ENCODE measurements around the gene PRPF40A. TPM values are rescaled to one million over a fixed set of nuclear protein-coding genes. Genes with fewer than 3 reads are reported as not detected.

The PRPF40A gene
- total and polyA plus RNA-seq, 9 of the 15 experiments (the other 6 are each of a cell fraction or from before 2014, with no cell fraction given): 168 to 304 (median 264) TPM

DNA sequence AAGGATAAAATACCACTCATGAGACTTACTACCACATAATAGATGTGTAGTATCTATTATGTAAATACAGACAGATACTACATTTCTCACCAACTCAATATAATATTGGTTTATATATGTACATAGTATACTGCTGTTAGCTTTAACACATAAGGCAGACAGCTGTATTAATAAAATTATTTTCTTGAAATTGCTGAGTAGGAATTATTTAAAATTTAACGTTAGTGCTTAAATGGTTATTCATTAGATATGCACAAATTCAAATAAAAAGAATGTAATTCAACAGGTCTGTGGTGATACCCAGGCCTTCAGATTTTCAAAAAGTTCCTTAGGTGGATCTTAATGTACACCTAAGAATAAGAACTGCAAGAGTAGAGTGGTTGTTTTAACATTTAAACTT, 59.0 kb downstream of the PRPF40A start:
- Histone ChIP-seq H3K9ac (ENCODE audit: insufficient read depth in 1 of 2, low read depth in 2 of 2, low read length in 2 of 2) (no peak overlapping the region), H3K4me1 (replicated peaks in 1 of 2; ENCODE audit: control insufficient read depth in 2 of 2, insufficient read depth in 2 of 2, low read length in 2 of 2) (no peaks in the 10 kb centered on the region), H3K9me1 (ENCODE audit: control insufficient read depth, insufficient read depth, low read length) (no peaks in the 10 kb centered on the region), H3K4me3 (no peak overlapping the region), H3K4me2 (ENCODE audit: insufficient read depth, low read length) (no peak overlapping the region), H3K36me3 (ENCODE audit: control insufficient read depth, insufficient read depth, low read length) (peaks cover 94% of the 10 kb centered on the region), H3K27ac (ENCODE audit: extremely low read depth, low read depth, low read length) (no peak overlapping the region), H4K20me1 (replicated peaks; ENCODE audit: control insufficient read depth, insufficient read depth, low read length) (no peaks in the 10 kb centered on the region), H2AFZ (ENCODE audit: low read depth, low read length) (no peak overlapping the region), H3K27me3 (ENCODE audit: control insufficient read depth in 2 of 2, insufficient read depth in 2 of 2, low read length in 2 of 2) (no peaks in the 10 kb centered on the region), H3K79me2 (ENCODE audit: control insufficient read depth, insufficient read depth, low read length) (no peaks in the 10 kb centered on the region), H3K9me3 (replicated peaks; ENCODE audit: control insufficient read depth, insufficient read depth, low read depth, low read length) (no peaks in the 10 kb centered on the region)
- 93% methylated on average over 1 of the region's 1 CpG for WGBS (ENCODE audit: insufficient coverage, low coverage, missing lambda C conversion rate)
- no peak for FAIRE-seq
- intact Hi-C loops (cut with micrococcal nuclease): no loop called here
- in situ Hi-C loops (cut with MboI): no loop called here
- ChIA-PET POLR2A (interaction anchor here (1.1 to 1.6 kb wide), 2 partner anchors 11 to 119 kb away, joined by 3 to 4 read pairs; no protein-coding TSS in a partner anchor), CTCF (ENCODE audit: low intra/inter-chr PET ratio) (no interaction called here)
- ATAC-seq: no peak
- no peak for DNase-seq (ENCODE audit: extremely low read depth in 1 of 4, low spot score in 3 of 4)
- no TSS peak for BruUV-seq (replicated peaks)
- no peak for TF ChIP-seq RBM25 (IDR thresholded peaks at IDR 0.05; ENCODE audit: low read depth, low read length, severe bottlenecking)
- peak; percentile 91 for TF ChIP-seq ZNF316 (IDR thresholded peaks at IDR 0.05)
- TF ChIP-seq LCOR (CRISPR knock-in tag; IDR thresholded peaks at IDR 0.05): no peak
- no peak for TF ChIP-seq JUN (IDR thresholded peaks at IDR 0.05; ENCODE audit: borderline replicate concordance, low read depth, low read length)
- TF ChIP-seq JUN (CRISPR knock-in tag; IDR thresholded peaks at IDR 0.05; ENCODE audit: borderline replicate concordance): no peak
- no peak for TF ChIP-seq RFX7 (CRISPR knock-in tag; IDR thresholded peaks at IDR 0.05)
- TF ChIP-seq FUS (optimal IDR thresholded peaks at IDR 0.05; ENCODE audit: low read depth, low read length): no peak
- TF ChIP-seq MAFF (IDR thresholded peaks at IDR 0.05; ENCODE audit: low read length): peak; percentile 55; the same call in 1 of the 2 replicates
- TF ChIP-seq C11orf30 (IDR thresholded peaks at IDR 0.05; ENCODE audit: low read depth): peak; percentile 72
- peak; percentile 62; the same call in 1 of the 2 replicates for TF ChIP-seq MAFG (tag; conservative IDR thresholded peaks at IDR 0.05)
- TF ChIP-seq ZNF77 (CRISPR knock-in tag; IDR thresholded peaks at IDR 0.05): no peak
- no peak for TF ChIP-seq ZNF407 (IDR thresholded peaks at IDR 0.05; ENCODE audit: low read depth)
- no peak for TF ChIP-seq USF2 (CRISPR knock-in tag; IDR thresholded peaks at IDR 0.05)
- no peak for TF ChIP-seq CCNT2 (IDR thresholded peaks at IDR 0.05; ENCODE audit: borderline replicate concordance, extremely low read depth, insufficient read length, low read depth, low read length)
- no peak for TF ChIP-seq TEAD2 (tag; IDR thresholded peaks at IDR 0.05)
- TF ChIP-seq IFI16 (CRISPR knock-in tag; IDR thresholded peaks at IDR 0.05): no peak
- TF ChIP-seq MAFK (IDR thresholded peaks at IDR 0.05; ENCODE audit: low read length): peak; percentile 53; the same call in 1 of the 2 replicates
